ENCODE measurements around the gene TSPAN9.

Gene TSPAN9

DNA sequence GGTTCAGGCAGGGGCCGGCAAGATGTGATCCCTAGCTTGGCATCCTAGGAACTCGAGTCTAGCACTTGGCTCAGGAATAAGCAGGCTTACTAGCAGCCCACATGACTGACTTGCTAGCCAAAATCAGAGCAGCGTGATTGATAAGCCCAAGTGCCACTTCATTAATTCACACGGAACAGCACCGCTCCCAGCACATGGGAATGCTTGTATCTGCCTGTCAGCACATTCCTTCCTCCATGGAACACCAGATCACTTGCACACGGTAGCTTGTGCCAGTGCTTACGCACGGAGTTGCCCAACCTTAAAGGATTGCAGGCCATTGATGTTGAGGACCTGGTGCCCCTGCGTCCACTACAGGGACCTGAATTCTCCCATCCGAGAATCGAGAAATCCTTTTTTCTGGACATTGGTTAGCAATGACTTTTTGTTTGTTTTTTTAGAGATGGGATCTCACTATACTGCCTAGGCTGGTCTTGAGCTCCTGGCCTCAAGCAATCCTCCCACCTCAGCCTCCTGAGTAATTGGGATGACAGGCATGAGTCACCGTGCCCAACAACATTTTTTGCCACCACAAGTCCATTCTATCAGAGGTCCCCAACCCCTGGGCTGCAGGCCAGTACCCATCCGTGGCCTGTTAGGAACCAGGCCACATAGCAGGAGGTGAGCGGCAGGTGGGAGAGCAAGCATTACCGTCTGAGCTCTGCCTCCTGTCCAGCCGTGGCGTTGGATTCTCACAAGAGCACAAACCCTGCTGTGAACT, 30.6 kb upstream of the TSPAN9 start:
- Histone ChIP-seq H3K27me3 (replicated peaks) (no peaks in the 10 kb centered on the region), H3K27ac (no peak overlapping the region), H3K4me3 (ENCODE audit: low read depth, low read length) (no peak overlapping the region), H3K36me3 (replicated peaks) (no peaks in the 10 kb centered on the region)
- DNase-seq: no peak
- TF ChIP-seq, protein P1, sequence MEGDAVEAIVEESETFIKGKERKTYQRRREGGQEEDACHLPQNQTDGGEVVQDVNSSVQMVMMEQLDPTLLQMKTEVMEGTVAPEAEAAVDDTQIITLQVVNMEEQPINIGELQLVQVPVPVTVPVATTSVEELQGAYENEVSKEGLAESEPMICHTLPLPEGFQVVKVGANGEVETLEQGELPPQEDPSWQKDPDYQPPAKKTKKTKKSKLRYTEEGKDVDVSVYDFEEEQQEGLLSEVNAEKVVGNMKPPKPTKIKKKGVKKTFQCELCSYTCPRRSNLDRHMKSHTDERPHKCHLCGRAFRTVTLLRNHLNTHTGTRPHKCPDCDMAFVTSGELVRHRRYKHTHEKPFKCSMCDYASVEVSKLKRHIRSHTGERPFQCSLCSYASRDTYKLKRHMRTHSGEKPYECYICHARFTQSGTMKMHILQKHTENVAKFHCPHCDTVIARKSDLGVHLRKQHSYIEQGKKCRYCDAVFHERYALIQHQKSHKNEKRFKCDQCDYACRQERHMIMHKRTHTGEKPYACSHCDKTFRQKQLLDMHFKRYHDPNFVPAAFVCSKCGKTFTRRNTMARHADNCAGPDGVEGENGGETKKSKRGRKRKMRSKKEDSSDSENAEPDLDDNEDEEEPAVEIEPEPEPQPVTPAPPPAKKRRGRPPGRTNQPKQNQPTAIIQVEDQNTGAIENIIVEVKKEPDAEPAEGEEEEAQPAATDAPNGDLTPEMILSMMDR (IDR thresholded peaks at IDR 0.05; ENCODE audit: low read depth, low read length, missing control alignments): no peak
- in situ Hi-C loops (cut with HindIII; ENCODE audit: low pct_ligation_motif_present, low sequenced_read_pairs): no loop called here

DNA sequence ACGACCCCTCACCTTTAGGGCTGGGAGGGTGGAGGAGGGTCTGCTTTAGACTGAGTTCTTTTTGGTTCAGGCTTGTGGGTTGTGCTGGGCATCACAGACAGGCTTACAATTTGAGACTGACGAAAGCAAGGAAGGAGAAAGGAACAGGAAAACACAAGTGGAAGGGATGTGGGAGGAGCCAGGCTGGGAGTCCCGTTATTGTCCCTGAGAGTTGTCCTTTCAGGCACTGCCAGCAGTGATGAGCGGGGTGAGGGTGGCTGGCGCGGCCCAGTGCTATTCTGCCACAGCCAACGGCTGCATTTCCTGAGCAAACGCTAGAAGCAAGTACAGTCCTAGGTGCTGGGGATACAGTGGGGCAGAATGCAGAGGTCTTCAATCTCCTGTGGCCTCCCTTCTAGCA, 29.2 kb upstream of the TSPAN9 start:
- in situ Hi-C loops (cut with HindIII; ENCODE audit: low pct_ligation_motif_present, low sequenced_read_pairs): no loop called here
- Histone ChIP-seq H3K27me3 (replicated peaks) (no peaks in the 10 kb centered on the region), H3K4me3 (ENCODE audit: low read depth, low read length) (no peak overlapping the region), H3K36me3 (replicated peaks) (no peaks in the 10 kb centered on the region), H3K27ac (no peak overlapping the region)
- no peak for DNase-seq
- TF ChIP-seq, protein P1 (IDR thresholded peaks at IDR 0.05; ENCODE audit: low read depth, low read length, missing control alignments): no peak

DNA sequence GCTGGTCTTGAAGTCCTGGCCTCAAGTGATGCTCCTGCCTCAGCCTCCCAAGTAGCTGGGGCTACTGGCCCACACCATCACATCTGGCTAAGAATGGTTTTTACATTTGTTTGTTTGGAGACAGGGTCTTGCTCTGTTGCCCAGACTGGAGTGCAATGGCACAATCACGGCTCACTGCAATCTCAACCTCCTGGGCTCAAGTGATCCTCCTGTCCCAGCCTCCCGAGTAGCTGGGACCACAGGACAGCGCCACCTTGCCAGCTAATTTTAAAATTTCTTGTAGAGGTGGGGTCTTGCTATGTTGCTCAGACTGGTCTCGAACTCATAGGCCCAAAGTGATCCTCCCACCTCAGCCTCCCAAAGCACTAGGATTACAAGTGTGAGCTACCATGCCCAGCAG, 28.6 kb upstream of the TSPAN9 start:
- Histone ChIP-seq H3K36me3 (replicated peaks) (no peaks in the 10 kb centered on the region), H3K27me3 (replicated peaks) (no peaks in the 10 kb centered on the region), H3K27ac (no peak overlapping the region), H3K4me3 (ENCODE audit: low read depth, low read length) (no peak overlapping the region)
- DNase-seq: no peak
- in situ Hi-C loops (cut with HindIII; ENCODE audit: low pct_ligation_motif_present, low sequenced_read_pairs): no loop called here
- TF ChIP-seq, protein P1 (IDR thresholded peaks at IDR 0.05; ENCODE audit: low read depth, low read length, missing control alignments): no peak

DNA sequence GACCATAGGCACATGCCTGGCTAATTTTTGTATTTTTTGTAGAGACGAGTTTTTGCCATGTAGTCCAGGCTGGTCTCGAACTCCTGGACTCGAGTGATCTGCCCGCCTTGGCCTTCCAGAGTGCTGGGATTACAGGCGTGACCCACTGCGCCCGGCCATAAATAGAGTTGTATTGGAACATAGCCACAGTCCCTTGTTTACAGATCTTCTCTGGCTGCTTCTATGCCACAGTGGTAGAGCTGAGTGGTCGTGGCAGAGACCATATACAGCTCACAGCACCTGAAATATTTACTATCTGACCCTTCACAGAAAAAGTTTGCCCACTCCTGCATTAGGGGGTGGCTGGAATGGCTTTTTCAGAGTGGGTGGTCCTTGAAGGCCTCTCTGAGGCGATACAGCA, 28.0 kb upstream of the TSPAN9 start:
- H3K36me3 ChIP-seq (replicated peaks): no peaks in the 10 kb centered on the region
- in situ Hi-C loops (cut with HindIII; ENCODE audit: low pct_ligation_motif_present, low sequenced_read_pairs): no loop called here
- H3K27me3 ChIP-seq (replicated peaks): no peaks in the 10 kb centered on the region
- no peak for DNase-seq
- no peak overlapping the region for H3K27ac ChIP-seq
- TF ChIP-seq, protein P1 (IDR thresholded peaks at IDR 0.05; ENCODE audit: low read depth, low read length, missing control alignments): no peak
- H3K4me3 ChIP-seq (ENCODE audit: low read depth, low read length): no peak overlapping the region

DNA sequence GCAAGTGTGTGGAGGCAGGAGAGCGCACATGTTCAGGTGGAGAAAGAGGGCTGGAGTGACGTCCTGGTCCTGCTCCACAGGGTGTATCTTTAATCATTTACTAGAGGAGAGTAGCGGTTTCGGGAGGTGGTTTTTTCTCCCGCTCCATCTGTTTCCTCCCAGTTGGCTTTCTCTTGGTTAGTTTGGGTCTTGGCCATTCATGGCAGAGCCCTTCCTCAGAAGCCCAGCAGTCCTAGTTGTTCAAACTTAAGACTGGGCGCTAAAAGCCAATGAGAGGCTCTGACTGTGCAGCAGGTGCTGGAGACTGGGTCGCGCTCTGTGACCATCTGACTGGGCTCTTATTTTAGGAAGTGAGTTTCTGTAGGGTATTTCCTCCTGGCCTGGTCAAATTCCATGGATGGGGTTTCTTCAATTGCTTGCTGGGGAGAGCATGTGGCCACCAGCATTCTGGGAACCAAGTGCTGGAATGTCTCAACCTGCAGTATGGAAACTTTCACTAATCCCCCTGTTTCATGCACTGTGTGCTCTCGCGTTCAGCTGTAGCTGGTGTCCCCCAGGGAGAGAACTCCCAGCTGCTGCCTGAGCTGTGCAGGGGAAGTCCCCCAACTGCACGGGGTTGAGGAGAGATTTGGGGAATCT, 27.4 kb upstream of the TSPAN9 start:
- H3K4me3 ChIP-seq (ENCODE audit: low read depth, low read length): no peak overlapping the region
- DNase-seq: no peak
- TF ChIP-seq, protein P1 (IDR thresholded peaks at IDR 0.05; ENCODE audit: low read depth, low read length, missing control alignments): no peak
- no peaks in the 10 kb centered on the region for H3K27me3 ChIP-seq (replicated peaks)
- no peak overlapping the region for H3K27ac ChIP-seq
- H3K36me3 ChIP-seq (replicated peaks): no peaks in the 10 kb centered on the region
- in situ Hi-C loops (cut with HindIII; ENCODE audit: low pct_ligation_motif_present, low sequenced_read_pairs): no loop called here

Data from brain microvascular endothelial cell (primary cell).